ENCODE measurements around the gene SLC24A4. TPM values are rescaled to one million over a fixed set of nuclear protein-coding genes. Genes with fewer than 3 reads are reported as not detected.

Gene SLC24A4
- total RNA-seq, 1 experiment from 2014 or later: not detected

DNA sequence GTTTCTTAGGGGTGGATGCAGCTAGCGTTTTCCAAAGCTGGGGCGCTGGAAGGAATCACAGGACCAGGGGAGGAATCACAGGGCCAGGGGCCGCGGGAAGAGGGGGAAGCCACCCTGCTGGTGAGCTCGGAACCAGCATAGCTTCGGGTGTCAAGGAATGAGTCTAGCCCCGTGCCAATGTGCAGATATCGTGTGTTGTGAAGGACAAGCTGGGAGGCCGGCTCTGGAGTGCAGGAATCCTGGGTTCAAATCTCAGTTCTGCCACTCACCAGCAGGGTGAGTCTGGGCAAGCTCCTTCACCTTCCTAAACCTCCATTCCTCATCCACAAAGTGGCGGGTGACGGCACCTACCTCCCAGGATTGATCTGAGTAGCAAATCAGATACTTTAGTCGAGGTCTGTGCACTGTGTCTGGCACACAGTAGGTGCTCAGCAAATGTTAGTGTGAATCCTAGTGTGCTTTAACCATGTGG is 137.0 kb downstream of the SLC24A4 start:
- Mint-ChIP-seq H3K27ac (ENCODE audit: unreplicated experiment) (no peak overlapping the region), H3K9me3 (ENCODE audit: low read depth, unreplicated experiment) (no peaks in the 10 kb centered on the region), H3K4me1 (ENCODE audit: low read depth, unreplicated experiment) (no peaks in the 10 kb centered on the region), H3K4me3 (ENCODE audit: low read depth, unreplicated experiment) (no peak overlapping the region), H3K36me3 (ENCODE audit: insufficient read depth, unreplicated experiment) (no peaks in the 10 kb centered on the region), H3K27me3 (ENCODE audit: unreplicated experiment) (peaks cover 10% of the 10 kb centered on the region)
- DNase-seq: no peak
- TF ChIP-seq, protein P1, sequence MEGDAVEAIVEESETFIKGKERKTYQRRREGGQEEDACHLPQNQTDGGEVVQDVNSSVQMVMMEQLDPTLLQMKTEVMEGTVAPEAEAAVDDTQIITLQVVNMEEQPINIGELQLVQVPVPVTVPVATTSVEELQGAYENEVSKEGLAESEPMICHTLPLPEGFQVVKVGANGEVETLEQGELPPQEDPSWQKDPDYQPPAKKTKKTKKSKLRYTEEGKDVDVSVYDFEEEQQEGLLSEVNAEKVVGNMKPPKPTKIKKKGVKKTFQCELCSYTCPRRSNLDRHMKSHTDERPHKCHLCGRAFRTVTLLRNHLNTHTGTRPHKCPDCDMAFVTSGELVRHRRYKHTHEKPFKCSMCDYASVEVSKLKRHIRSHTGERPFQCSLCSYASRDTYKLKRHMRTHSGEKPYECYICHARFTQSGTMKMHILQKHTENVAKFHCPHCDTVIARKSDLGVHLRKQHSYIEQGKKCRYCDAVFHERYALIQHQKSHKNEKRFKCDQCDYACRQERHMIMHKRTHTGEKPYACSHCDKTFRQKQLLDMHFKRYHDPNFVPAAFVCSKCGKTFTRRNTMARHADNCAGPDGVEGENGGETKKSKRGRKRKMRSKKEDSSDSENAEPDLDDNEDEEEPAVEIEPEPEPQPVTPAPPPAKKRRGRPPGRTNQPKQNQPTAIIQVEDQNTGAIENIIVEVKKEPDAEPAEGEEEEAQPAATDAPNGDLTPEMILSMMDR (IDR thresholded peaks at IDR 0.05; ENCODE audit: unreplicated experiment): no peak
- BruUV-seq (replicated peaks): no TSS peak
- intact Hi-C loops (cut with micrococcal nuclease; ENCODE audit: unreplicated experiment): no loop called here
- CTCF ChIA-PET: no interaction called here

DNA sequence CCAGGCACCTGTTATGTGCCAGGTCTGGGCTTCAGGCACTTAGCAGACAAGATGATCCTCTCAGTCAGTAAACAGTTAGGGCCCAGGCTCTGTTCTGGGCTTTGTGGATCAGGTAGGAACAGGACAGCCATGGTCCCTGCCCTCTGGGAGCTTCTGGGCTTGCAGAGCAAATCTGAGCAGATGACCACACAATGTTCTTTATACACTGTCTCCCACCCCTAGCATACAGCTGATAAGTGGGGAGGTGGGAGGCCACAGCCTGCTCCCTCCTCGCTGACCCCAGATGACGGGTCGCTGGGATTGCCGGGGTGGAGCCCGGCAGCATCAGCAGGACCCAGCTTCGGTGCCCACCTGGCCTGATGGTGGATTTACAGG is 137.6 kb downstream of the SLC24A4 start:
- TF ChIP-seq, protein P1 (IDR thresholded peaks at IDR 0.05; ENCODE audit: unreplicated experiment): no peak

DNA sequence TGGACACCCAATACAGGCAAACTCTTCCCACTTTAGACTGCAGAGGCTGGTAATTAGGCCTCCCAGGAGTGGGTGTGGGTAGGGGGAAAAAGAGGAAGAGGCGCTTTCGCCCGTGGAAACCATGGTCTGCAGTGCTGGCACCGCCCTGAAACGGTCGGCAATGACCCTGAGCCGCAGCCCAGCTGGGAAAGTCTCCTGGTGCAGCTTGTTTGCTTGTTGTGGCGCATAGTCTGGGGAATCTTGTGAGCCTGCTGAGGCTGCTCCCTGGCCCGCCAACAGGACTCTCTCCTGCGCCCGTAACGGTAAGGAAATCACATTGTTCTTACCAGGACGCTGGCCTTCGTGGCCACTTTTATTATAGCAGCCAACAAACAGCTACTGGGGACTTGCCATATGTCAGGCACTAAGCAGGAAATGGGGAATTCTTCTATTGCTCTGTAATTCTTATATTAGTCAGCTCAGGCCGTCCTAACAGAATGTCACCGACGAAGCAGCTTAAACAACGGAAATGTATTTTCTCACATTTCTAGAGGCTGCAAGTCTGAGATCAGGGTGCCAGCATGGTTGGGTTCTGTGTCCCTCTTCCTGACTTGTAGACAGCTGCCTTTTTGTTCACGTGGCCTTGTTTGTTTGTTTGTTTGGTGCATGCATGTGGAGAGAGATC is 138.1 kb downstream of the SLC24A4 start:
- H3K27ac Mint-ChIP-seq (ENCODE audit: unreplicated experiment): no peak overlapping the region
- H3K4me1 Mint-ChIP-seq (ENCODE audit: low read depth, unreplicated experiment): no peaks in the 10 kb centered on the region
- H3K4me3 Mint-ChIP-seq (ENCODE audit: low read depth, unreplicated experiment): no peak overlapping the region
- BruUV-seq (replicated peaks): no TSS peak
- no peaks in the 10 kb centered on the region for H3K36me3 Mint-ChIP-seq (ENCODE audit: insufficient read depth, unreplicated experiment)
- peaks cover 10% of the 10 kb centered on the region for H3K27me3 Mint-ChIP-seq (ENCODE audit: unreplicated experiment)
- CTCF ChIA-PET: interaction anchor here (1.0 kb wide), 1 partner anchor 11 kb away, joined by 4 read pairs; no protein-coding TSS in a partner anchor
- intact Hi-C loops (cut with micrococcal nuclease; ENCODE audit: unreplicated experiment): no loop called here
- no peaks in the 10 kb centered on the region for H3K9me3 Mint-ChIP-seq (ENCODE audit: low read depth, unreplicated experiment)
- DNase-seq: no peak
- TF ChIP-seq, protein P1 (IDR thresholded peaks at IDR 0.05; ENCODE audit: unreplicated experiment): no peak

More for the DNA sequence above, 137.6 kb downstream of the SLC24A4 start:
- H3K9me3 Mint-ChIP-seq (ENCODE audit: low read depth, unreplicated experiment): no peaks in the 10 kb centered on the region
- no TSS peak for BruUV-seq (replicated peaks)
- H3K4me3 Mint-ChIP-seq (ENCODE audit: low read depth, unreplicated experiment): no peak overlapping the region
- CTCF ChIA-PET: interaction anchor here (1.0 kb wide), 1 partner anchor 12 kb away, joined by 4 read pairs; no protein-coding TSS in a partner anchor
- peaks cover 10% of the 10 kb centered on the region for H3K27me3 Mint-ChIP-seq (ENCODE audit: unreplicated experiment)
- intact Hi-C loops (cut with micrococcal nuclease; ENCODE audit: unreplicated experiment): no loop called here
- no peaks in the 10 kb centered on the region for H3K36me3 Mint-ChIP-seq (ENCODE audit: insufficient read depth, unreplicated experiment)
- no peaks in the 10 kb centered on the region for H3K4me1 Mint-ChIP-seq (ENCODE audit: low read depth, unreplicated experiment)
- H3K27ac Mint-ChIP-seq (ENCODE audit: unreplicated experiment): no peak overlapping the region
- no peak for DNase-seq

DNA sequence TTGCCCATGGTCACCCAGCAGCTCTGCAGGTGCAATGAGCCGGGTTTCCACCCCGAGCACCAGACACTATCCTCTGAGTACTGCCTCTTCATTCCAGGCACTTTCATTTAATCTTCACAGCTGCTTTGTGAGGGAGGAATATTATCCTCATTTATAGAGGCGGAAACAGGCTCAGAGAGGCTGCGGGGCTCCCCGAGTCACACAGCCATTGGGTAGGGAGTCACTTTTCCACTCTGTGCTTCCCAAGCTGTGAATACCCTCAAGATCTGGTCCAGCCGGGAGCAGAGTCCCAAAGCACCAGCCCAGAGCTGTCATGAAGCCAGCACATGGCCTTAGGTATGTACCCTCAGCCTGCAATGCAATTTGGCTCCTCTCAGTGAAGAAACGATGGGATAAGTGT is 138.9 kb downstream of the SLC24A4 start:
- peaks cover 10% of the 10 kb centered on the region for H3K27me3 Mint-ChIP-seq (ENCODE audit: unreplicated experiment)
- no TSS peak for BruUV-seq (replicated peaks)
- intact Hi-C loops (cut with micrococcal nuclease; ENCODE audit: unreplicated experiment): no loop called here
- H3K4me3 Mint-ChIP-seq (ENCODE audit: low read depth, unreplicated experiment): no peak overlapping the region
- H3K9me3 Mint-ChIP-seq (ENCODE audit: low read depth, unreplicated experiment): no peaks in the 10 kb centered on the region
- TF ChIP-seq, protein P1 (IDR thresholded peaks at IDR 0.05; ENCODE audit: unreplicated experiment): no peak
- H3K36me3 Mint-ChIP-seq (ENCODE audit: insufficient read depth, unreplicated experiment): no peaks in the 10 kb centered on the region
- CTCF ChIA-PET: interaction anchor here (1.0 kb wide), 1 partner anchor 10 kb away, joined by 4 read pairs; no protein-coding TSS in a partner anchor
- no peaks in the 10 kb centered on the region for H3K4me1 Mint-ChIP-seq (ENCODE audit: low read depth, unreplicated experiment)
- no peak overlapping the region for H3K27ac Mint-ChIP-seq (ENCODE audit: unreplicated experiment)
- DNase-seq: no peak
